ENCODE results near the gene C19orf81. TPM values are rescaled to one million over a fixed set of nuclear protein-coding genes. Genes with fewer than 3 reads are reported as not detected.

The C19orf81 gene
- total and polyA plus RNA-seq, 9 of the 15 experiments (the other 6 are each of a cell fraction or from before 2014, with no cell fraction given) = 2.5 to 42.9 (median 33.0) TPM; not detected in 4

GRCh38 chr19:50639121-50640112 lies 9.8 kb upstream of the C19orf81 start, which contains the start of gene SYT3 (continued):
- TF ChIP-seq, protein P1, sequence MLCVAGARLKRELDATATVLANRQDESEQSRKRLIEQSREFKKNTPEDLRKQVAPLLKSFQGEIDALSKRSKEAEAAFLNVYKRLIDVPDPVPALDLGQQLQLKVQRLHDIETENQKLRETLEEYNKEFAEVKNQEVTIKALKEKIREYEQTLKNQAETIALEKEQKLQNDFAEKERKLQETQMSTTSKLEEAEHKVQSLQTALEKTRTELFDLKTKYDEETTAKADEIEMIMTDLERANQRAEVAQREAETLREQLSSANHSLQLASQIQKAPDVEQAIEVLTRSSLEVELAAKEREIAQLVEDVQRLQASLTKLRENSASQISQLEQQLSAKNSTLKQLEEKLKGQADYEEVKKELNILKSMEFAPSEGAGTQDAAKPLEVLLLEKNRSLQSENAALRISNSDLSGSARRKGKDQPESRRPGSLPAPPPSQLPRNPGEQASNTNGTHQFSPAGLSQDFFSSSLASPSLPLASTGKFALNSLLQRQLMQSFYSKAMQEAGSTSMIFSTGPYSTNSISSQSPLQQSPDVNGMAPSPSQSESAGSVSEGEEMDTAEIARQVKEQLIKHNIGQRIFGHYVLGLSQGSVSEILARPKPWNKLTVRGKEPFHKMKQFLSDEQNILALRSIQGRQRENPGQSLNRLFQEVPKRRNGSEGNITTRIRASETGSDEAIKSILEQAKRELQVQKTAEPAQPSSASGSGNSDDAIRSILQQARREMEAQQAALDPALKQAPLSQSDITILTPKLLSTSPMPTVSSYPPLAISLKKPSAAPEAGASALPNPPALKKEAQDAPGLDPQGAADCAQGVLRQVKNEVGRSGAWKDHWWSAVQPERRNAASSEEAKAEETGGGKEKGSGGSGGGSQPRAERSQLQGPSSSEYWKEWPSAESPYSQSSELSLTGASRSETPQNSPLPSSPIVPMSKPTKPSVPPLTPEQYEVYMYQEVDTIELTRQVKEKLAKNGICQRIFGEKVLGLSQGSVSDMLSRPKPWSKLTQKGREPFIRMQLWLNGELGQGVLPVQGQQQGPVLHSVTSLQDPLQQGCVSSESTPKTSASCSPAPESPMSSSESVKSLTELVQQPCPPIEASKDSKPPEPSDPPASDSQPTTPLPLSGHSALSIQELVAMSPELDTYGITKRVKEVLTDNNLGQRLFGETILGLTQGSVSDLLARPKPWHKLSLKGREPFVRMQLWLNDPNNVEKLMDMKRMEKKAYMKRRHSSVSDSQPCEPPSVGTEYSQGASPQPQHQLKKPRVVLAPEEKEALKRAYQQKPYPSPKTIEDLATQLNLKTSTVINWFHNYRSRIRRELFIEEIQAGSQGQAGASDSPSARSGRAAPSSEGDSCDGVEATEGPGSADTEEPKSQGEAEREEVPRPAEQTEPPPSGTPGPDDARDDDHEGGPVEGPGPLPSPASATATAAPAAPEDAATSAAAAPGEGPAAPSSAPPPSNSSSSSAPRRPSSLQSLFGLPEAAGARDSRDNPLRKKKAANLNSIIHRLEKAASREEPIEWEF (CRISPR knock-in tag; IDR thresholded peaks at IDR 0.05) = no peak
- TF ChIP-seq SREBF1 (IDR thresholded peaks at IDR 0.05; ENCODE audit: borderline replicate concordance, low read depth, low read length) (no peak), HMGXB4 (CRISPR knock-in tag; IDR thresholded peaks at IDR 0.05) (no peak), HNRNPUL1 (IDR thresholded peaks at IDR 0.05; ENCODE audit: low read length) (no peak), ZNF282 (CRISPR knock-in tag; IDR thresholded peaks at IDR 0.05) (no peak), ZFP30 (CRISPR knock-in tag; IDR thresholded peaks at IDR 0.05; ENCODE audit: borderline replicate concordance) (no peak), MAFG (tag; conservative IDR thresholded peaks at IDR 0.05) (no peak), CEBPG (CRISPR knock-in tag; IDR thresholded peaks at IDR 0.05) (no peak), CEBPG (tag; conservative IDR thresholded peaks at IDR 0.05 in 1 of 2, IDR thresholded peaks at IDR 0.05 in 1 of 2) (no peak), MTF1 (CRISPR knock-in tag; IDR thresholded peaks at IDR 0.05; ENCODE audit: borderline replicate concordance) (no peak), SAFB2 (IDR thresholded peaks at IDR 0.05; ENCODE audit: borderline replicate concordance, low read depth, low read length, severe bottlenecking) (no peak), TFAP4 (CRISPR knock-in tag; IDR thresholded peaks at IDR 0.05; ENCODE audit: borderline replicate concordance) (no peak), ETS2 (tag; IDR thresholded peaks at IDR 0.05; ENCODE audit: borderline replicate concordance, poor library complexity, severe bottlenecking) (no peak), POLR2B (IDR thresholded peaks at IDR 0.05; ENCODE audit: low read depth, partially characterized antibody) (no peak), CCNT2 (IDR thresholded peaks at IDR 0.05; ENCODE audit: borderline replicate concordance, extremely low read depth, insufficient read length, low read depth, low read length) (no peak), NR3C1 (CRISPR knock-in tag; IDR thresholded peaks at IDR 0.05) (no peak), ZNF699 (CRISPR knock-in tag; IDR thresholded peaks at IDR 0.05; ENCODE audit: insufficient replicate concordance) (no peak)
- TF ChIP-seq, protein P2, sequence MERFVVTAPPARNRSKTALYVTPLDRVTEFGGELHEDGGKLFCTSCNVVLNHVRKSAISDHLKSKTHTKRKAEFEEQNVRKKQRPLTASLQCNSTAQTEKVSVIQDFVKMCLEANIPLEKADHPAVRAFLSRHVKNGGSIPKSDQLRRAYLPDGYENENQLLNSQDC (CRISPR knock-in tag; IDR thresholded peaks at IDR 0.05) = no peak

All from K562 (cell line).